Measurements from ENCODE around the gene SLC5A10. TPM values are rescaled to one million over a fixed set of nuclear protein-coding genes. Genes with fewer than 3 reads are reported as not detected.

The SLC5A10 gene
- total RNA-seq, 1 donor from 2014 or later = not detected

- Histone ChIP-seq H3K9me3 (no peaks in the 10 kb centered on the region), H3K27me3 (no peaks in the 10 kb centered on the region), H3K36me3 (no peaks in the 10 kb centered on the region), H3K4me1 (no peaks in the 10 kb centered on the region), H3K27ac (no peak overlapping the region), H3K4me3 (no peak overlapping the region)
- intact Hi-C loops (cut with DNase I) = no loop called here
- DNase-seq (ENCODE audit: low spot score in 2 of 2) = no peak
- TF ChIP-seq CTCF (IDR thresholded peaks at IDR 0.05) = no peak
These were observed 6.6 kb downstream of the SLC5A10 start for GRCh38 chr17:18958611-18959010.

DNA sequence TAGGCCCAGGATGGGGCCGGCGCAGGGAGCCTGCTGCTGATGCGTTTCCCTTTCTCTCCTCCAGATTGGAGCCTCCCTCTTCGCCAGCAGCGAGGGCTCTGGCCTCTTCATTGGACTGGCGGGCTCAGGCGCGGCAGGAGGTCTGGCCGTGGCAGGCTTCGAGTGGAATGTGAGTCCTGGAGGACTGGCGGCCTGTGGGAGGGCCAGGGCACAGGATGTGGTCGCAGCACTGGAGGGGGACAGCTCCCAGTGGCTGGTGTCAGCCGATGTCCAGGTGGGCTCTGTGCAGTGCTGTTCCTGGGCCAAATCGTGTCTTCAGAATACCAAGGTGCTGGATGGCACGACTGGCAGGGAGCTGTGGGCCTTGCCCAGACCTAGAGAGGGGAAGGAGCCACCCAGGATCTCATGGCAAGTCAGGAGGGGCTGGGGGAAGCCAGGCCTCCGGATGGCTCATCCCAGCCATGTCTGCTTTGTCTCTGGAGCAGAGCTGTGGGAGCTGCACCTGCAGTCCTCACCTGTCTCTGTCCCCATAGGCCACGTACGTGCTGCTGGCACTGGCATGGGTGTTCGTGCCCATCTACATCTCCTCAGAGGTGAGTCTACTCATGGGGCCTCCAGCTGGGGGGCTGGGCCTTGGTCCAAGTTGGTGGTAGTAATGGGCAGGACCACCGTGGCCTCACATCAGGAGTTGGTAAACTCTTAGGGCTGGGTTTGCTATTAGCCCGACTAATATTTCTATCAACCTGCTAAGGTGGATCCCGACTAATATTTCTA is 7.3 kb downstream of the SLC5A10 start:
- Histone ChIP-seq H3K9me3 (no peaks in the 10 kb centered on the region), H3K27ac (no peak overlapping the region), H3K36me3 (no peaks in the 10 kb centered on the region), H3K4me3 (no peak overlapping the region), H3K27me3 (no peaks in the 10 kb centered on the region), H3K4me1 (no peaks in the 10 kb centered on the region)
- no peak for TF ChIP-seq CTCF (IDR thresholded peaks at IDR 0.05)
- intact Hi-C loops (cut with DNase I) = no loop called here
- DNase-seq (ENCODE audit: low spot score in 2 of 2) = no peak

DNA sequence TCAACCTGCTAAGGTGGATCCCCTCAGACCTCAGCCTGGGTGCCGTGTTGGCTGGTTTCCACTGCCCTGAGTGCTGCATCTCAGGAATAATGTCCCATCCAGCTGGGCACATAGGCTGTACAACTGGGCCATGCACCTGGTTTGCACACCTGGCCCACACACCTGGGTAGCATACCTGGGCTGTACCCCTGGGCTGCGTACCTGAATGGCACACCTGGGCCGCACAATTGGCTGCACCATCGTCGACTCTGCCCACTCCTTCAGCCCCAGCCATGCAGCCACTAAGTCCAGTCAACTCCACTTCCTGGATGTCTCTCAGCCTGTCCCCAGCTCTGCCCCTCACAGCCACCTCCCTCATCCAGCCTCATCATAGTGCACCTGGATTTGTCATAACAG is 7.9 kb downstream of the SLC5A10 start:
- Histone ChIP-seq H3K4me1 (no peaks in the 10 kb centered on the region), H3K4me3 (no peak overlapping the region), H3K27me3 (no peaks in the 10 kb centered on the region), H3K36me3 (no peaks in the 10 kb centered on the region), H3K9me3 (no peaks in the 10 kb centered on the region), H3K27ac (no peak overlapping the region)
- DNase-seq (ENCODE audit: low spot score in 2 of 2) = no peak
- intact Hi-C loops (cut with DNase I) = loop anchor here (5.0 kb wide), 1 partner anchor 47 kb away; no protein-coding TSS in a partner anchor
- no peak for TF ChIP-seq CTCF (IDR thresholded peaks at IDR 0.05)

DNA sequence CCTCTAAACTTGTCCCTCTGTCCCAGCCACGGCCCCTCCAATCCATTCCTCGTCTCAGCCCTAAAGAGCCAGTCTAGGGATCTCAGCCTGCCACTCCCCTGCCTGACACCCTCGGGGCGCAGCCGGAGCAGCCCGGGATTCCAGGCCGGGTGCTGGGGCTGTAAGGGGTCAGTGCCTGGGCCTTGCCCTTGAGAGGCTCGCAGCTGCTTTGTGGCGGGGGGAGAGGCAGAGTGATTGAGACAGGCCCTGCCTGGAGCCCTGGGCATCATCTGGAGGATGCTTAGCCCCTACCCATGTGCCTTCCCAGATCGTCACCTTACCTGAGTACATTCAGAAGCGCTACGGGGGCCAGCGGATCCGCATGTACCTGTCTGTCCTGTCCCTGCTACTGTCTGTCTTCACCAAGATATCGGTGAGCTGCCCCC is 8.3 kb downstream of the SLC5A10 start:
- H3K4me1 ChIP-seq = no peaks in the 10 kb centered on the region
- H3K4me3 ChIP-seq = no peak overlapping the region
- H3K27ac ChIP-seq = no peak overlapping the region
- intact Hi-C loops (cut with DNase I) = loop anchor here (5.0 kb wide), 1 partner anchor 47 kb away; no protein-coding TSS in a partner anchor
- no peaks in the 10 kb centered on the region for H3K36me3 ChIP-seq
- H3K9me3 ChIP-seq = no peaks in the 10 kb centered on the region
- no peaks in the 10 kb centered on the region for H3K27me3 ChIP-seq
- DNase-seq (ENCODE audit: low spot score in 2 of 2) = no peak
- no peak for TF ChIP-seq CTCF (IDR thresholded peaks at IDR 0.05)

GRCh38 chr17:18960803-18961511 is 9.0 kb downstream of the SLC5A10 start:
- peak; percentile 79 to 93 (median 87) for TF ChIP-seq CTCF (IDR thresholded peaks at IDR 0.05)
- peak in 1 of 2 donors; percentile 84 for DNase-seq (ENCODE audit: low spot score in 2 of 2)
- H3K27me3 ChIP-seq = no peaks in the 10 kb centered on the region
- H3K4me3 ChIP-seq = no peak overlapping the region
- intact Hi-C loops (cut with DNase I) = loop anchor here (5.0 kb wide), 1 partner anchor 46 kb away; no protein-coding TSS in a partner anchor
- H3K4me1 ChIP-seq = no peaks in the 10 kb centered on the region
- H3K9me3 ChIP-seq = no peaks in the 10 kb centered on the region
- H3K36me3 ChIP-seq = no peaks in the 10 kb centered on the region
- H3K27ac ChIP-seq = no peak overlapping the region

Measured in ascending aorta (tissue), 2 donors.